ENCODE data around the gene LRRC14B. TPM values are rescaled to one million over a fixed set of nuclear protein-coding genes. Genes with fewer than 3 reads are reported as not detected.

LRRC14B gene
- polyA plus RNA-seq, 1 donor (not counting 4 experiments of a cell fraction or from before 2014, with no cell fraction given): not detected

DNA sequence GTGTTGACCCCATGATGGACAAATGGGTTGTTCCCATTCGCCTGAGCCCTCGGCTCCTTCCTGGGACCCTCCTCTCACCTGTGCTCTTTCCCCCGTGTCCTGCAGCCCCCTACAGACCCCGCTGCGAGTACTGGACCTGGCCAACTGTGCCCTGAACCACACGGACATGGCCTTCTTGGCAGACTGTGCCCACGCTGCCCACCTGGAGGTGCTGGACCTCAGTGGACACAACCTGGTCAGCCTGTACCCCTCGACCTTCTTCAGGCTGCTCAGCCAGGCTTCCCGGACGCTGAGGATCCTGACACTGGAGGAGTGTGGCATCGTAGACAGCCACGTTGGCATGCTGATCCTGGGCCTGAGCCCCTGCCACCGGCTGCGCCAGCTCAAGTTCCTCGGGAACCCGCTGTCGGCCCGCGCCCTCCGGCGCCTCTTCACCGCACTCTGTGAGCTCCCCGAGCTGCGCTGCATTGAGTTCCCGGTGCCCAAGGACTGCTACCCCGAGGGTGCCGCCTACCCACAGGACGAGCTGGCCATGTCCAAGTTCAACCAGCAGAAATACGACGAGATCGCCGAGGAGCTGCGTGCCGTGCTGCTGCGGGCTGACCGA is 3.4 kb downstream of the LRRC14B start:
- Histone ChIP-seq H4K20me1 (ENCODE audit: control insufficient read depth, extremely low read depth, insufficient read depth, low read length) (no peaks in the 10 kb centered on the region), H3K4me3 (ENCODE audit: control insufficient read depth in 2 of 3, extremely low read depth in 1 of 3, insufficient read depth in 2 of 3, low read depth in 1 of 3, low read length in 3 of 3) (no peak overlapping the region), H3K79me2 (ENCODE audit: control insufficient read depth, insufficient read depth, low read length) (no peaks in the 10 kb centered on the region), H3K9me3 (ENCODE audit: control insufficient read depth, low read depth, low read length) (no peaks in the 10 kb centered on the region), H3K4me2 (ENCODE audit: control insufficient read depth, extremely low read depth, insufficient read depth, low read depth, low read length) (no peak overlapping the region), H3K36me3 (ENCODE audit: control insufficient read depth in 2 of 2, extremely low read depth in 1 of 2, insufficient read depth in 2 of 2, low read length in 2 of 2) (no peaks in the 10 kb centered on the region), H3K9me1 (ENCODE audit: control insufficient read depth, extremely low read depth, insufficient read depth, low read length) (no peaks in the 10 kb centered on the region), H3K27ac (ENCODE audit: control insufficient read depth, insufficient read depth, low read length) (no peak overlapping the region), H3K4me1 (ENCODE audit: control insufficient read depth, extremely low read depth, insufficient read depth, low read length) (no peaks in the 10 kb centered on the region), H3K27me3 (ENCODE audit: control insufficient read depth, extremely low read depth, insufficient read depth, low read length) (peaks cover 35% of the 10 kb centered on the region), H2AFZ (ENCODE audit: control insufficient read depth, low read length) (no peak overlapping the region), H3K9ac (ENCODE audit: control insufficient read depth, extremely low read depth, insufficient read depth, low read length) (no peak overlapping the region)
- dilution Hi-C loops (cut with MboI; ENCODE audit: extremely low pct_ligation_motif_present, low sequenced_read_pairs): no loop called here
- FAIRE-seq: no peak
- no peak for DNase-seq (ENCODE audit: low read depth, low spot score)
- no peak for TF ChIP-seq EZH2 (IDR thresholded peaks at IDR 0.05; ENCODE audit: low read length)
- TF ChIP-seq, protein P1, sequence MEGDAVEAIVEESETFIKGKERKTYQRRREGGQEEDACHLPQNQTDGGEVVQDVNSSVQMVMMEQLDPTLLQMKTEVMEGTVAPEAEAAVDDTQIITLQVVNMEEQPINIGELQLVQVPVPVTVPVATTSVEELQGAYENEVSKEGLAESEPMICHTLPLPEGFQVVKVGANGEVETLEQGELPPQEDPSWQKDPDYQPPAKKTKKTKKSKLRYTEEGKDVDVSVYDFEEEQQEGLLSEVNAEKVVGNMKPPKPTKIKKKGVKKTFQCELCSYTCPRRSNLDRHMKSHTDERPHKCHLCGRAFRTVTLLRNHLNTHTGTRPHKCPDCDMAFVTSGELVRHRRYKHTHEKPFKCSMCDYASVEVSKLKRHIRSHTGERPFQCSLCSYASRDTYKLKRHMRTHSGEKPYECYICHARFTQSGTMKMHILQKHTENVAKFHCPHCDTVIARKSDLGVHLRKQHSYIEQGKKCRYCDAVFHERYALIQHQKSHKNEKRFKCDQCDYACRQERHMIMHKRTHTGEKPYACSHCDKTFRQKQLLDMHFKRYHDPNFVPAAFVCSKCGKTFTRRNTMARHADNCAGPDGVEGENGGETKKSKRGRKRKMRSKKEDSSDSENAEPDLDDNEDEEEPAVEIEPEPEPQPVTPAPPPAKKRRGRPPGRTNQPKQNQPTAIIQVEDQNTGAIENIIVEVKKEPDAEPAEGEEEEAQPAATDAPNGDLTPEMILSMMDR (optimal IDR thresholded peaks at IDR 0.05 in 1 of 3, IDR thresholded peaks at IDR 0.05 in 1 of 3, conservative IDR thresholded peaks at IDR 0.05 in 1 of 3; ENCODE audit: extremely low read depth in 1 of 3, insufficient read depth in 2 of 3, low read length in 3 of 3): no peak

DNA sequence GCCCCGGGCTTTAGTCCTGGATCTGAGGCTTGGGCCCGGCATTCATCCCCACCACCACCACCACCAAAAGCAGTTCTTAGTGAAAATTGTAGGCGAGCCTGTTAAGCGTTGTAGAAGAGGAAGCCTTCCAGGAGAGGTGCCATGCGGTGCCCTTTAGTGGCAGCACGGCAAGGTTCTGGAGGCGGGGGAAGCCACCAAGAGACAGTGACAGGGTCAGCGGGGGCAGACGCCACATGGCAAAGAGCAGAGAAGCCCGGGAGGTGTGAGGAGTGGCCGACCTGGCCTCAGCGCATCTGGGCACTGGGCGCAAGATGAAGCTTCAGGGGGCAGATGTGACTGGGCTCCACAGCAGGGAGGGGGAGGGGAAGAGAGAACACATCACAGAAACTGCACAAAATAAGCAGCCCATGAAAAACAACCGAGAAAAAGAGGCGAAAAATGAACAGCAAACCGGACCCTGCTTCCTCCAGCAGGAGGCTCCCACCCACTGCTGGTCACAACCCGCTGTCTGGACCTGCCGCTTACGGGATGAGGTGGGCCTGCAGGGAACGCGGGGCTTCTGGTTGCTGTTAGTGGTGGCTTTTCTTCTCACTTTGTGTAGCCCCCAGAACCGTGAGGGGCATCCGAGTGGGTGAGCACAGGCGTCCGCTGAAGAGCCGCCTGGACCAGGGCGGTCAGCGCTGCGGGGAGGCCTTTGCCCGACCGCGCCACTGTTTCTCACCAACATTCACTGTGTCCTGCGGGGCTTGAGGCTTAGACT is 4.3 kb downstream of the LRRC14B start:
- no peak overlapping the region for H3K9ac ChIP-seq (ENCODE audit: control insufficient read depth, extremely low read depth, insufficient read depth, low read length)
- H3K27ac ChIP-seq (ENCODE audit: control insufficient read depth, insufficient read depth, low read length): no peak overlapping the region
- peaks cover 26% of the 10 kb centered on the region for H3K27me3 ChIP-seq (ENCODE audit: control insufficient read depth, extremely low read depth, insufficient read depth, low read length)
- H3K4me3 ChIP-seq (ENCODE audit: control insufficient read depth in 2 of 3, extremely low read depth in 1 of 3, insufficient read depth in 2 of 3, low read depth in 1 of 3, low read length in 3 of 3): no peak overlapping the region
- H3K9me3 ChIP-seq (ENCODE audit: control insufficient read depth, low read depth, low read length): no peaks in the 10 kb centered on the region
- no peaks in the 10 kb centered on the region for H4K20me1 ChIP-seq (ENCODE audit: control insufficient read depth, extremely low read depth, insufficient read depth, low read length)
- no peak overlapping the region for H2AFZ ChIP-seq (ENCODE audit: control insufficient read depth, low read length)
- no peaks in the 10 kb centered on the region for H3K79me2 ChIP-seq (ENCODE audit: control insufficient read depth, insufficient read depth, low read length)
- no peaks in the 10 kb centered on the region for H3K9me1 ChIP-seq (ENCODE audit: control insufficient read depth, extremely low read depth, insufficient read depth, low read length)
- dilution Hi-C loops (cut with MboI; ENCODE audit: extremely low pct_ligation_motif_present, low sequenced_read_pairs): no loop called here
- no peaks in the 10 kb centered on the region for H3K36me3 ChIP-seq (ENCODE audit: control insufficient read depth in 2 of 2, extremely low read depth in 1 of 2, insufficient read depth in 2 of 2, low read length in 2 of 2)
- no peak overlapping the region for H3K4me2 ChIP-seq (ENCODE audit: control insufficient read depth, extremely low read depth, insufficient read depth, low read depth, low read length)
- DNase-seq (ENCODE audit: low read depth, low spot score) (no peak), FAIRE-seq (no peak)
- H3K4me1 ChIP-seq (ENCODE audit: control insufficient read depth, extremely low read depth, insufficient read depth, low read length): no peaks in the 10 kb centered on the region
- no peak for TF ChIP-seq EZH2 (IDR thresholded peaks at IDR 0.05; ENCODE audit: low read length)
- TF ChIP-seq, protein P1 (optimal IDR thresholded peaks at IDR 0.05 in 1 of 3, IDR thresholded peaks at IDR 0.05 in 1 of 3, conservative IDR thresholded peaks at IDR 0.05 in 1 of 3; ENCODE audit: extremely low read depth in 1 of 3, insufficient read depth in 2 of 3, low read length in 3 of 3): no peak
